CD14-positive monocyte (primary cell): Measurements from ENCODE around the gene ST3GAL3. TPM values are rescaled to one million over a fixed set of nuclear protein-coding genes. Genes with fewer than 3 reads are reported as not detected.

Experiments
- DNase-seq, 3 donors: peaks; one replicate each; pipeline ENCODE4 v3.0.0-alpha.2; 2011 to 2022
- H2AFZ ChIP-seq: 2 replicates; pipeline ENCODE4 v1.6.0; 2012; ENCODE audit warnings: mild to moderate bottlenecking, low read depth, low read length, inconsistent platforms; ENCODE audit not compliant: insufficient read depth, poor library complexity, severe bottlenecking
- H3K27ac ChIP-seq, 2 donors: 1 replicate in 1 of 2; 2 replicates in 1 of 2; pipeline ENCODE4 v1.5.1; 2012 to 2013; ENCODE audit warnings: low read length in 2 of 2, control low read depth in 1 of 2, inconsistent platforms in 1 of 2, low read depth in 1 of 2, mild to moderate bottlenecking in 1 of 2
- H3K27me3 ChIP-seq, 2 donors: one replicate each; pipeline versions ENCODE4 v1.6.0 to v1.6.1; 2011 to 2013; ENCODE audit warnings: low read length in 2 of 2; ENCODE audit not compliant: control insufficient read depth in 2 of 2, insufficient read depth in 2 of 2
- H3K36me3 ChIP-seq, 2 donors: replicated peaks in 1 of 2; 1 replicate in 1 of 2; 2 replicates in 1 of 2; pipeline versions ENCODE4 v1.5.1 to v1.6.1; 2012 to 2013; ENCODE audit warnings: low read length in 2 of 2, control low read depth in 1 of 2, inconsistent platforms in 1 of 2, mild to moderate bottlenecking in 1 of 2; ENCODE audit not compliant: insufficient read depth in 2 of 2, control insufficient read depth in 1 of 2
- H3K4me1 ChIP-seq, 2 donors: 1 replicate in 1 of 2; 2 replicates in 1 of 2; pipeline versions ENCODE4 v1.5.1 to v1.6.1; 2012 to 2013; ENCODE audit warnings: low read length in 2 of 2, control low read depth in 1 of 2, inconsistent platforms in 1 of 2, mild to moderate bottlenecking in 1 of 2, moderate library complexity in 1 of 2; ENCODE audit not compliant: insufficient read depth in 2 of 2, control insufficient read depth in 1 of 2
- H3K4me2 ChIP-seq: replicated peaks from 2 replicates; pipeline ENCODE3; 2012; ENCODE audit warnings: low read length, moderate library complexity, mild to moderate bottlenecking; ENCODE audit not compliant: poor library complexity, severe bottlenecking; ENCODE audit errors: extremely low read depth
- H3K4me3 ChIP-seq, 3 experiments: fragments of 200-600 bp in 1 of 3; sonication (generic) in 1 of 3; replicated peaks in 1 of 3; 1 replicate in 2 of 3; 2 replicates in 1 of 3; pipeline ENCODE4 v1.5.1; 2011 to 2013; ENCODE audit warnings: low read length in 3 of 3, mild to moderate bottlenecking in 3 of 3, control low read depth in 2 of 3, low read depth in 2 of 3, inconsistent platforms in 1 of 3, moderate library complexity in 1 of 3
- H3K79me2 ChIP-seq: 2 replicates; pipeline ENCODE4 v1.6.0; 2012; ENCODE audit warnings: mild to moderate bottlenecking, control low read depth, inconsistent platforms, low read length, moderate library complexity; ENCODE audit not compliant: insufficient read depth
- H3K9ac ChIP-seq: 2 replicates; pipeline ENCODE4 v1.6.0; 2017; ENCODE audit warnings: low read length, mild to moderate bottlenecking; ENCODE audit not compliant: insufficient read depth, poor library complexity, severe bottlenecking
- H3K9me3 ChIP-seq, 2 donors: replicated peaks in 1 of 2; 1 replicate in 1 of 2; 2 replicates in 1 of 2; pipeline versions ENCODE4 v1.5.1 to v1.6.1; 2012 to 2013; ENCODE audit warnings: low read length in 2 of 2, control low read depth in 1 of 2; ENCODE audit not compliant: control insufficient read depth in 1 of 2, insufficient read depth in 1 of 2
- H4K20me1 ChIP-seq: 2 replicates; pipeline ENCODE4 v1.6.0; 2012; ENCODE audit warnings: mild to moderate bottlenecking, low read length, control low read depth, moderate library complexity; ENCODE audit not compliant: insufficient read depth
- H3K27ac Mint-ChIP-seq, 7 donors: one replicate each; pipeline ENCODE4 v1.8.0; 2020; ENCODE audit warnings: mild to moderate bottlenecking in 7 of 7, mixed read lengths in 7 of 7, moderate library complexity in 6 of 7, inconsistent platforms in 2 of 7
- H3K27me3 Mint-ChIP-seq, 3 donors: one replicate each; pipeline ENCODE4 v1.8.0; 2021 to 2022; ENCODE audit warnings: low read depth in 3 of 3, mild to moderate bottlenecking in 3 of 3, mixed read lengths in 3 of 3, moderate library complexity in 3 of 3, inconsistent platforms in 1 of 3
- H3K36me3 Mint-ChIP-seq, 2 donors: one replicate each; pipeline ENCODE4 v1.8.0; 2020; ENCODE audit warnings: mixed read lengths in 2 of 2, inconsistent platforms in 1 of 2, mild to moderate bottlenecking in 1 of 2
- H3K4me1 Mint-ChIP-seq: one replicate; pipeline ENCODE4 v1.8.0; 2020; ENCODE audit warnings: mild to moderate bottlenecking, mixed read lengths
- H3K4me3 Mint-ChIP-seq, 2 donors: one replicate each; pipeline ENCODE4 v1.8.0; 2020; ENCODE audit warnings: mild to moderate bottlenecking in 2 of 2, mixed read lengths in 2 of 2, moderate library complexity in 1 of 2
- H3K9me3 Mint-ChIP-seq, 7 donors: one replicate each; pipeline ENCODE4 v1.8.0; 2020 to 2022; ENCODE audit warnings: mixed read lengths in 7 of 7, mild to moderate bottlenecking in 6 of 7, moderate library complexity in 6 of 7, inconsistent platforms in 2 of 7
- WGBS: methylation state at CpG from one replicate; pipeline ENCODE4 v1.1.5; 2013; ENCODE audit warnings: missing lambda C conversion rate; ENCODE audit not compliant: insufficient coverage; 5-methylcytosine and 5-hydroxymethylcytosine counted together
- intact Hi-C, 2 donors: fragments of 100-400 bp; cut with micrococcal nuclease; formaldehyde crosslinking; loops; one replicate each; pipeline versions ENCODE4 v1.15.0 to v1.15.1; 2023
- polyA plus RNA-seq, 3 donors: library from polyadenylated mRNA; depleted of rRNA in 1 of 3; unstranded in 2 of 3; stranded (reverse) in 1 of 3; fragments of 300-500 nt in 2 of 3; fragments of >200 nt in 1 of 3; fragmentation: Illumina TruSeq in 2 of 3; gene quantifications; 1 replicate in 2 of 3; 2 replicates in 1 of 3; pipeline ENCODE4 v1.2.3, GENCODE V29; 2012 to 2021
- TF ChIP-seq, protein P1 (sequence below): fragments of 200-600 bp; IDR thresholded peaks from one replicate; pipeline ENCODE4 v1.8.0; 2022; ENCODE audit warnings: antibody characterized with exemption, mild to moderate bottlenecking

ST3GAL3 gene
- polyA plus RNA-seq, 3 donors: 1.6 to 4.5 (median 2.1) TPM

GRCh38 chr1:43861337-43861736 lies 154.0 kb downstream of the ST3GAL3 start:
- Mint-ChIP-seq H3K4me3 (no peak overlapping the region), H3K4me1 (peaks cover 33% of the 10 kb centered on the region), H3K27ac (peak overlapping the region in 2 of 7 donors; percentile 33 to 71), H3K36me3 (peaks cover 14 to 30% of the 10 kb centered on the region in 2 donors), H3K9me3 (peaks cover 0 to 2% (median 0%) of the 10 kb centered on the region in 7 donors), H3K27me3 (peaks cover 0 to 3% (median 0%) of the 10 kb centered on the region in 3 donors)
- peak in 2 of 3 donors; percentile 29 to 51 for DNase-seq
- no peak overlapping the region for H2AFZ ChIP-seq
- no peaks in the 10 kb centered on the region for H4K20me1 ChIP-seq
- H3K27me3 ChIP-seq: no peaks in the 10 kb centered on the region
- no peak overlapping the region for H3K4me2 ChIP-seq
- TF ChIP-seq, protein P1, sequence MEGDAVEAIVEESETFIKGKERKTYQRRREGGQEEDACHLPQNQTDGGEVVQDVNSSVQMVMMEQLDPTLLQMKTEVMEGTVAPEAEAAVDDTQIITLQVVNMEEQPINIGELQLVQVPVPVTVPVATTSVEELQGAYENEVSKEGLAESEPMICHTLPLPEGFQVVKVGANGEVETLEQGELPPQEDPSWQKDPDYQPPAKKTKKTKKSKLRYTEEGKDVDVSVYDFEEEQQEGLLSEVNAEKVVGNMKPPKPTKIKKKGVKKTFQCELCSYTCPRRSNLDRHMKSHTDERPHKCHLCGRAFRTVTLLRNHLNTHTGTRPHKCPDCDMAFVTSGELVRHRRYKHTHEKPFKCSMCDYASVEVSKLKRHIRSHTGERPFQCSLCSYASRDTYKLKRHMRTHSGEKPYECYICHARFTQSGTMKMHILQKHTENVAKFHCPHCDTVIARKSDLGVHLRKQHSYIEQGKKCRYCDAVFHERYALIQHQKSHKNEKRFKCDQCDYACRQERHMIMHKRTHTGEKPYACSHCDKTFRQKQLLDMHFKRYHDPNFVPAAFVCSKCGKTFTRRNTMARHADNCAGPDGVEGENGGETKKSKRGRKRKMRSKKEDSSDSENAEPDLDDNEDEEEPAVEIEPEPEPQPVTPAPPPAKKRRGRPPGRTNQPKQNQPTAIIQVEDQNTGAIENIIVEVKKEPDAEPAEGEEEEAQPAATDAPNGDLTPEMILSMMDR: no peak
- no peak overlapping the region for H3K4me3 ChIP-seq
- H3K36me3 ChIP-seq: no peaks in the 10 kb centered on the region
- H3K9ac ChIP-seq: no peak overlapping the region
- WGBS: 60% methylated on average over 1 of the region's 3 CpGs
- H3K27ac ChIP-seq: no peak overlapping the region
- H3K79me2 ChIP-seq: no peaks in the 10 kb centered on the region
- H3K9me3 ChIP-seq: no peaks in the 10 kb centered on the region
- intact Hi-C loops: no loop called here
- H3K4me1 ChIP-seq: peaks cover 10 to 28% of the 10 kb centered on the region in 2 donors

DNA sequence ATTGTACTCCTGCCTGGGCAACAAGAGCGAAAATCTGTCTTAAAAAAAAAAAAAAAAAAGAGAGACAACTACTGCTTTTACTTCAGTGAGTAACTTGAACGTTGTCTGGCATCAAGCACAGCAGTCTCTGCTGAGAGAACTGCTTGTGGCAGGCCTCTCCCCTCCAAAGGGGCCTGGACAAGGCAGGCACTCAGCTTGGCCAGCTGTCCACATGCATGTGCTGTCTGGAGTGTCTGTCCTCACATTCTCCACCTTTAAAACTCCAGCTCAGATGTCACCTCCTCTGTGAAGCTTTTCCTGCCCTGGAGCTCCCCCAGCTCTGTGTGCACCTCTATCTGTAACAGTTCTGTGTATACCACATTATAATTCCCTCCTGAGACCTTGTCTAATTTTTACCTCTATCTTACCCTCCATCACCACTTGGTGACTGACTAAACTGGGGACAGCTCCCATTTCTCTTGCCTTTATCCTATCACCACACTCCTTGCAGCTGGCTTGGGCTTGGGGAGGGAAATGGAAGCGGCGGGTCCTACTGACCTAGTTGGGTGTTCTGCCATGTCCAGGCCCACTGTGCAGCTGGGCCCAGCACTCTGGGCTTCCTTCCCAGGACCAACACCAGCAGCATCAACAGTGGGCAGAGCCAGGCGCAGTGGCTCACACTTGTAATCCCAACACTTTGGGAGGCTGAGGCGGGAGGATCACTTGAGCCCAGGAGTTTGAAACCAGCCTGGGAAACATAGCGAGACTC lies 154.8 kb downstream of the ST3GAL3 start:
- no peak overlapping the region for H3K4me3 ChIP-seq
- H3K27ac ChIP-seq: no peak overlapping the region
- TF ChIP-seq, protein P1: no peak
- H3K9ac ChIP-seq: no peak overlapping the region
- no peaks in the 10 kb centered on the region for H3K9me3 ChIP-seq
- Mint-ChIP-seq H3K27me3 (peaks cover 0 to 3% (median 0%) of the 10 kb centered on the region in 3 donors), H3K9me3 (peaks cover 0 to 2% (median 0%) of the 10 kb centered on the region in 7 donors), H3K4me3 (no peak overlapping the region), H3K4me1 (peaks cover 39% of the 10 kb centered on the region), H3K36me3 (peaks cover 14 to 30% of the 10 kb centered on the region in 2 donors), H3K27ac (no peak overlapping the region)
- intact Hi-C loops: no loop called here
- peaks cover 10 to 30% of the 10 kb centered on the region in 2 donors for H3K4me1 ChIP-seq
- no peak overlapping the region for H3K4me2 ChIP-seq
- DNase-seq: no peak
- no peaks in the 10 kb centered on the region for H3K79me2 ChIP-seq
- no peaks in the 10 kb centered on the region for H3K27me3 ChIP-seq
- H4K20me1 ChIP-seq: no peaks in the 10 kb centered on the region
- no peak overlapping the region for H2AFZ ChIP-seq
- 100% methylated on average over 2 of the region's 7 CpGs for WGBS
- no peaks in the 10 kb centered on the region for H3K36me3 ChIP-seq
